ENCODE data around the gene TRPC4AP. TPM values are rescaled to one million over a fixed set of nuclear protein-coding genes. Genes with fewer than 3 reads are reported as not detected.

The TRPC4AP gene
- total and polyA plus RNA-seq, 2 of the 8 experiments (the other 6 are each of a cell fraction or from before 2014, with no cell fraction given) = 73.1 to 74.8 TPM

- Histone ChIP-seq H4K20me1 (replicated peaks in 1 of 2; ENCODE audit: control insufficient read depth in 1 of 2, insufficient read depth in 2 of 2, low read length in 2 of 2) (peaks cover 0 to 8% of the 10 kb centered on the region in 2 experiments), H3K27me3 (replicated peaks in 1 of 4; ENCODE audit: control insufficient read depth in 3 of 4, extremely low read depth in 1 of 4, insufficient read depth in 3 of 4, low read length in 3 of 4) (no peaks in the 10 kb centered on the region), H3K9ac (replicated peaks in 1 of 4; ENCODE audit: extremely low read depth in 1 of 4, low read depth in 3 of 4, low read length in 3 of 4) (no peak overlapping the region), H2BK12ac (ENCODE audit: low read depth, low read length) (no peak overlapping the region), H3K14ac (ENCODE audit: insufficient read length) (no peak overlapping the region), H2BK20ac (ENCODE audit: low read length) (no peak overlapping the region), H2AK5ac (ENCODE audit: low read depth, low read length) (no peak overlapping the region), H2BK15ac (ENCODE audit: low read length) (no peak overlapping the region), H3K56ac (replicated peaks; ENCODE audit: insufficient read length, low read depth, low read length) (no peak overlapping the region), H3K18ac (ENCODE audit: extremely low read depth, low read length) (no peak overlapping the region), H3K23ac (ENCODE audit: insufficient read length) (no peak overlapping the region), H3K4me1 (replicated peaks in 1 of 4; ENCODE audit: control insufficient read depth in 3 of 4, insufficient read depth in 4 of 4, low read length in 3 of 4) (no peaks in the 10 kb centered on the region), H2AFZ (ENCODE audit: low read length) (no peak overlapping the region), H2BK5ac (ENCODE audit: low read depth, low read length) (no peak overlapping the region), H3K36me3 (ENCODE audit: control insufficient read depth in 2 of 4, insufficient read depth in 4 of 4, low read length in 3 of 4) (peaks cover 0 to 4% (median 3%) of the 10 kb centered on the region in 4 experiments; a peak in 2 of 8 replicates), H3K79me2 (ENCODE audit: control insufficient read depth in 1 of 2, insufficient read depth in 2 of 2, low read length in 2 of 2) (peaks cover 3 to 90% of the 10 kb centered on the region in 2 experiments), H4K8ac (ENCODE audit: extremely low read depth, insufficient read depth, low read length) (no peak overlapping the region), H3K23me2 (ENCODE audit: low read depth, low read length) (no peaks in the 10 kb centered on the region), H3K27ac (ENCODE audit: low read depth, low read length) (no peak overlapping the region), H3K4me3 (ENCODE audit: extremely low read depth in 1 of 4, insufficient read depth in 2 of 4, low read depth in 3 of 4, low read length in 4 of 4) (no peak overlapping the region), H3K4me2 (ENCODE audit: insufficient read depth in 1 of 2, low read depth in 2 of 2, low read length in 2 of 2) (no peak overlapping the region), H4K5ac (ENCODE audit: insufficient read length, low read depth, low read length) (no peak overlapping the region), H3K9me3 (ENCODE audit: insufficient read depth in 2 of 2, low read depth in 1 of 2, low read length in 1 of 2) (no peaks in the 10 kb centered on the region), H3K4ac (replicated peaks; ENCODE audit: insufficient read length, low read depth, low read length) (no peak overlapping the region), H4K91ac (replicated peaks; ENCODE audit: insufficient read length, low read length) (no peak overlapping the region), H2BK120ac (replicated peaks; ENCODE audit: low read depth, low read length) (no peak overlapping the region), H3K79me1 (ENCODE audit: low read depth, low read length) (0 out of 2 replicates have a peak, but pooled peaks cover 4% of the 10 kb centered on the region)
- FAIRE-seq (no peak), DNase-seq (ENCODE audit: low read depth in 1 of 2, low spot score in 2 of 2) (no peak)
- 92% methylated on average over 3 of the region's 3 CpGs; no CpG with 5 or more reads in 1 of the 2 experiments for WGBS, 2 experiments (ENCODE audit: extremely low coverage in 1 of 2, insufficient coverage in 1 of 2, insufficient read length in 1 of 2, insufficient replicate concordance in 2 of 2, low coverage in 1 of 2, low lambda C conversion rate in 2 of 2, missing lambda C conversion rate in 1 of 2)
- ChIA-PET CTCF (ENCODE audit: partially characterized antibody) (interaction anchor here (0.6 to 0.7 kb wide), 3 partner anchors 20 to 1433 kb away, joined by 3 to 4 read pairs (median 4); no protein-coding TSS in a partner anchor), POLR2A (ENCODE audit: partially characterized antibody) (interaction anchor here (1.4 kb wide), 1 partner anchor 9 kb away, joined by 5 read pairs; no protein-coding TSS in a partner anchor)
- TF ChIP-seq PHF8 (conservative IDR thresholded peaks at IDR 0.05; ENCODE audit: low read depth, low read length) = no peak
- TF ChIP-seq CTCF (IDR thresholded peaks at IDR 0.05; ENCODE audit: control extremely low read depth in 1 of 3, insufficient read depth in 1 of 3, low read depth in 1 of 3, low read length in 3 of 3) = no peak
- no peak for TF ChIP-seq CTBP2 (IDR thresholded peaks at IDR 0.05; ENCODE audit: borderline replicate concordance, insufficient read depth, insufficient read length, low read length)
- no peak for TF ChIP-seq CHD1 (IDR thresholded peaks at IDR 0.05; ENCODE audit: low read depth, low read length)
- no peak for TF ChIP-seq EZH2 (IDR thresholded peaks at IDR 0.05; ENCODE audit: low read depth, low read length, severe bottlenecking)
- TF ChIP-seq SP1 (IDR thresholded peaks at IDR 0.05; ENCODE audit: low read depth, low read length) = no peak
- no peak for TF ChIP-seq SIRT6 (IDR thresholded peaks at IDR 0.05; ENCODE audit: low read length)
- no peak for TF ChIP-seq CHD2 (IDR thresholded peaks at IDR 0.05; ENCODE audit: low read length)
- no peak for TF ChIP-seq POLR2AphosphoS5 (IDR thresholded peaks at IDR 0.05; ENCODE audit: low read depth, low read length)
- no peak for TF ChIP-seq RNF2 (IDR thresholded peaks at IDR 0.05; ENCODE audit: borderline replicate concordance, low read depth, low read length, missing control alignments, poor library complexity, severe bottlenecking)
- TF ChIP-seq POLR2A (IDR thresholded peaks at IDR 0.05; ENCODE audit: control extremely low read depth in 1 of 2, low read depth in 2 of 2, low read length in 2 of 2) = no peak
Measured at GRCh38 chr20:35084998-35085397, 7.6 kb downstream of the TRPC4AP start.

All from H1 (cell line).